HUES48 (cell line): ENCODE data around the gene SLC6A6.

Experiments used
- H3K27ac ChIP-seq: one replicate; pipeline ENCODE4 v1.7.0; 2013; ENCODE audit warnings: low read depth, low read length, inconsistent platforms
- H3K27me3 ChIP-seq: 2 replicates; pipeline ENCODE4 v1.6.1; 2013; ENCODE audit warnings: mild to moderate bottlenecking, low read length; ENCODE audit not compliant: control insufficient read depth, insufficient read depth
- H3K36me3 ChIP-seq: 2 replicates; pipeline ENCODE4 v1.6.1; 2013; ENCODE audit warnings: low read length; ENCODE audit not compliant: control insufficient read depth, insufficient read depth
- H3K4me1 ChIP-seq: 2 replicates; pipeline ENCODE4 v1.6.1; 2013; ENCODE audit warnings: mild to moderate bottlenecking, low read length; ENCODE audit not compliant: control insufficient read depth, insufficient read depth
- H3K4me3 ChIP-seq: 2 replicates; pipeline ENCODE4 v1.5.1; 2013; ENCODE audit warnings: mild to moderate bottlenecking, low read depth, low read length
- H3K9ac ChIP-seq: 2 replicates; pipeline ENCODE4 v1.6.1; 2013; ENCODE audit warnings: mild to moderate bottlenecking, low read depth, low read length, moderate library complexity
- H3K9me3 ChIP-seq: 2 replicates; pipeline ENCODE4 v1.6.1; 2013; ENCODE audit warnings: low read length; ENCODE audit not compliant: control insufficient read depth, insufficient read depth

The SLC6A6 gene

GRCh38 chr3:14364580-14365292, 37.7 kb upstream of the SLC6A6 start:
- H3K9me3 ChIP-seq: no peaks in the 10 kb centered on the region

GRCh38 chr3:14366248-14366647, 36.2 kb upstream of the SLC6A6 start:
- no peak overlapping the region for H3K9ac ChIP-seq
- H3K4me1 ChIP-seq: peaks cover 3% of the 10 kb centered on the region; the same call in 1 of the 2 replicates
- no peaks in the 10 kb centered on the region for H3K27me3 ChIP-seq
- no peak overlapping the region for H3K27ac ChIP-seq
- H3K9me3 ChIP-seq: no peaks in the 10 kb centered on the region
- no peak overlapping the region for H3K4me3 ChIP-seq
- H3K36me3 ChIP-seq: no peaks in the 10 kb centered on the region

More at GRCh38 chr3:14364580-14365292, 37.7 kb upstream of the SLC6A6 start:
- Histone ChIP-seq H3K4me3 (no peak overlapping the region), H3K27ac (no peak overlapping the region), H3K9ac (no peak overlapping the region), H3K4me1 (peaks cover 3% of the 10 kb centered on the region; the same call in 1 of the 2 replicates), H3K36me3 (no peaks in the 10 kb centered on the region), H3K27me3 (no peaks in the 10 kb centered on the region)

GRCh38 chr3:14366915-14367823, 35.2 kb upstream of the SLC6A6 start:
- Histone ChIP-seq H3K36me3 (no peaks in the 10 kb centered on the region), H3K9me3 (no peaks in the 10 kb centered on the region), H3K9ac (no peak overlapping the region), H3K27ac (no peak overlapping the region), H3K27me3 (no peaks in the 10 kb centered on the region), H3K4me3 (no peak overlapping the region), H3K4me1 (peaks cover 3% of the 10 kb centered on the region; the same call in 1 of the 2 replicates)

GRCh38 chr3:14368146-14368545, 34.3 kb upstream of the SLC6A6 start:
- Histone ChIP-seq H3K27me3 (no peaks in the 10 kb centered on the region), H3K27ac (no peak overlapping the region), H3K9ac (no peak overlapping the region), H3K9me3 (no peaks in the 10 kb centered on the region), H3K36me3 (no peaks in the 10 kb centered on the region), H3K4me3 (no peak overlapping the region), H3K4me1 (peaks cover 3% of the 10 kb centered on the region; the same call in 1 of the 2 replicates)

- Histone ChIP-seq H3K9me3 (no peaks in the 10 kb centered on the region), H3K27ac (no peak overlapping the region), H3K9ac (no peak overlapping the region), H3K36me3 (no peaks in the 10 kb centered on the region), H3K27me3 (no peaks in the 10 kb centered on the region), H3K4me1 (peaks cover 3% of the 10 kb centered on the region; the same call in 1 of the 2 replicates), H3K4me3 (no peak overlapping the region)
Measured at GRCh38 chr3:14368885-14369284, 33.5 kb upstream of the SLC6A6 start.

- no peak overlapping the region for H3K4me3 ChIP-seq
- no peaks in the 10 kb centered on the region for H3K9me3 ChIP-seq
- no peaks in the 10 kb centered on the region for H3K36me3 ChIP-seq
- no peak overlapping the region for H3K27ac ChIP-seq
- no peak overlapping the region for H3K9ac ChIP-seq
- peaks cover 3% of the 10 kb centered on the region; the same call in 1 of the 2 replicates for H3K4me1 ChIP-seq
- H3K27me3 ChIP-seq: no peaks in the 10 kb centered on the region
Measured at GRCh38 chr3:14369675-14370669, 32.4 kb upstream of the SLC6A6 start.

GRCh38 chr3:14370720-14371572, 31.5 kb upstream of the SLC6A6 start:
- Histone ChIP-seq H3K9ac (no peak overlapping the region), H3K27me3 (no peaks in the 10 kb centered on the region), H3K36me3 (no peaks in the 10 kb centered on the region), H3K4me1 (peaks cover 3% of the 10 kb centered on the region; the same call in 1 of the 2 replicates), H3K4me3 (no peak overlapping the region), H3K27ac (no peak overlapping the region), H3K9me3 (no peaks in the 10 kb centered on the region)

GRCh38 chr3:14371573-14372474, 30.6 kb upstream of the SLC6A6 start:
- H3K9me3 ChIP-seq: no peaks in the 10 kb centered on the region
- H3K36me3 ChIP-seq: no peaks in the 10 kb centered on the region
- no peak overlapping the region for H3K4me3 ChIP-seq
- H3K4me1 ChIP-seq: peaks cover 3% of the 10 kb centered on the region; the same call in 1 of the 2 replicates
- no peak overlapping the region for H3K9ac ChIP-seq
- H3K27me3 ChIP-seq: no peaks in the 10 kb centered on the region
- H3K27ac ChIP-seq: no peak overlapping the region

GRCh38 chr3:14372587-14372986, 29.8 kb upstream of the SLC6A6 start:
- Histone ChIP-seq H3K9me3 (no peaks in the 10 kb centered on the region), H3K9ac (no peak overlapping the region), H3K36me3 (no peaks in the 10 kb centered on the region), H3K4me3 (no peak overlapping the region), H3K27ac (no peak overlapping the region), H3K27me3 (no peaks in the 10 kb centered on the region), H3K4me1 (no peaks in the 10 kb centered on the region)
